HG03558 (cell line): Measurements from ENCODE around the gene KBTBD6.
A peak's percentile ranks its signal among the peaks of the same experiment; 100 is the strongest.
"Not testable (repeated sequence)": the region's sequence is repeated elsewhere in the genome, so short reads cannot be mapped to it uniquely, and the experiment has no call there.

Source experiments
- ATAC-seq: cut with Tn5 transposase; IDR thresholded peaks from one replicate; pipeline ENCODE4 v1.9.1; 2021; ENCODE audit warnings: moderate number of reproducible peaks; ENCODE audit not compliant: unreplicated experiment; ENCODE audit errors: extremely low read depth

The KBTBD6 gene, protein sequence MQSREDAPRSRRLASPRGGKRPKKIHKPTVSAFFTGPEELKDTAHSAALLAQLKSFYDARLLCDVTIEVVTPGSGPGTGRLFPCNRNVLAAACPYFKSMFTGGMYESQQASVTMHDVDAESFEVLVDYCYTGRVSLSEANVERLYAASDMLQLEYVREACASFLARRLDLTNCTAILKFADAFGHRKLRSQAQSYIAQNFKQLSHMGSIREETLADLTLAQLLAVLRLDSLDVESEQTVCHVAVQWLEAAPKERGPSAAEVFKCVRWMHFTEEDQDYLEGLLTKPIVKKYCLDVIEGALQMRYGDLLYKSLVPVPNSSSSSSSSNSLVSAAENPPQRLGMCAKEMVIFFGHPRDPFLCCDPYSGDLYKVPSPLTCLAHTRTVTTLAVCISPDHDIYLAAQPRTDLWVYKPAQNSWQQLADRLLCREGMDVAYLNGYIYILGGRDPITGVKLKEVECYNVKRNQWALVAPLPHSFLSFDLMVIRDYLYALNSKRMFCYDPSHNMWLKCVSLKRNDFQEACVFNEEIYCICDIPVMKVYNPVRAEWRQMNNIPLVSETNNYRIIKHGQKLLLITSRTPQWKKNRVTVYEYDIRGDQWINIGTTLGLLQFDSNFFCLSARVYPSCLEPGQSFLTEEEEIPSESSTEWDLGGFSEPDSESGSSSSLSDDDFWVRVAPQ

DNA sequence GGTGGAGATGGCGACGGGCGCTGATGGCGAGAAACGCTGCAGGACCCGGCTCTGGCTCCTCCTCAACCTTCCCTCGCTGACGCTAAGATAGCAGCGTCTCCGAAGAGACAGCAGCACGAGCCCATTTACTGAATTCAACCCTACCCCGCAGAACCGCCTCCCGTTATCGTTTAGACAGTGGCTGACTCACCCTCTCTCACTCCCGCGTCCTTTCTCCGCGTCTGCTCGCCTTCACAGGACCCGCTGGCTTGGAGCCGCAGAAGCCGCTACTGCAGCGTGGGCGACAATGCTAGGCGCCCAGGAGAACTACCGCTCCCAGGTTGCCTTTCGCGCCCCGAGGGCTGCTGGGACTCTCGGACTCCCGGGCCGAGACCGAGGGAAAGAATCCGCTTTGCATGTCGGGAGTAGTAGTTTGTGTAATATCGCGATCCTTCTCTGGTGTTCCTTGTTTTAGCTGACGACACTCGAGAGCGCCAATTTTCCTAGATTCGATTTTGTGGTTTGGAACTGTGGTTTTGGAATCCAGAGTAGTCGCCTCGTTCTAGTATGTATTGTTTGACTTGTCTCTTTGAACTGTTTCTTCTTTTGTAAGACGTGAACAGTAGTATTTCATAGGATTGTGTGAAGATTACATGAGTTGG is at the start of gene KBTBD6:
KBTBD6 (minus strand) TSS at position 291 of the 641 bp plus-strand sequence. CDS start 291 bp downstream, outside the sequence.
- ATAC-seq: peak; percentile 96

DNA sequence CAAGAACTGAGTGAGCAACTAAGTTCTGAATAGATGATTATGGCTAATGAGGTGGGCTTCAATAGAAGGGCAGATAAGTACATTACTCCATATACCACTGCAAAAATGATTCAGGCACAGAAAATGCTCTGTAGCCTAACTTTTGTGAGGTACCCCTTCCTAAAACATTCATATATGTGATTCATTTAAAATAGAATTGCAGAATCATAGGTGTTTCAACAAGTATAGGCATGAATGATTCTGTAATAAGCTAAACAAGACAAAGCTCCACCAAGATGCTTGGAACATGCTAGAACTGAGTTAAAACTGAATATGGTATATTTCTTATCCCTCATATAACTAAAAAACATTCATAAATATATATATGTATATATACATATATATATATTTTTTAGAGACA is 49.6 kb upstream of the KBTBD6 start:
- ATAC-seq: no peak

DNA sequence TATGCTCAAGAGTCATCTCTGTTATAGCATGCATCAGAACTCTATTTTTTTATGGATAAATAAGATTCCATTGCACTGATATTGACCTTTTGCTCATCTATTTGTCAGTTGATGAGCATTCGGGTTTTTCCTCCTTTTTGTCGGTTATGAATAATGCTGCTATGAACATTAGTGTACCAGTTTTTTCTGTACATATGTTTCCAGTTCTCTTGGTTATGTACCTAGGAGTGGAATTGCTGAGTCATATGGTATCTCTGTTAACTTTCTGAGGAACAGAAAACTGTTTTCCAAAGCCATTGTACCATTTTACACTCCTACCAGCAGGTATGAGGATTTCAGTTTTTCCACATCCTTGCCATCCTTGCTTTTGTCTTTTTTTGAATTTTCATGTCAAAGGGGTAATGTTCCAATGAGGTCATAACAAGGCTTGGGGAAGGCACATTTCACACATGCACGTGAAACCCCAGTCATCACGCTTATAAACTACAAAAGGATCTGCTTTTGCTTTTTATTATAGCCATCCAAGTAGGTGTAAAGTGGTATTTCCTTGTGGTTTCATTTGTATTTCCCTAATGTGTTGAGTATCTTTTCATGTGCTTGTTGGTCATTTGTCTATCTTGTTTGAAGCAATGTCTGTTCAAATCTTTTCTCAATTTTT is 47.1 kb upstream of the KBTBD6 start:
- ATAC-seq: no peak

DNA sequence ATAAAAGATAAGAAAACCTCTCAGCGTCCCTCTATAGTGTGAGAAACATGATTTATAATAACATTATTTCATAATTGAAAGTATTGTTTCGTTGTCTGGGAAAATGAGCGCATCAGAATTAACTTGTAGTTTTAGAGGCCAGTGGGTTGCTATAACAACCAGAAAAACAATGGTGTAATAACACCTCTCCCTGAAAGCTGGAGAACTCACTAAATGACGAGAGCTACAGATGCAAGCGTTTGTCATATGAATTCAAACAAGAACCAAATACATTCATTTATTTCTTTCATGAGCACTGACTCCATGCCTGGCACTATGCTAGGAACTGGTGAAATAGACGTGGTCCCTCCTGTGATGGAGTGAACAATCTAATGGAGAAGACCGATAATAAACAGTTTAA is 45.4 kb upstream of the KBTBD6 start:
- no peak for ATAC-seq

DNA sequence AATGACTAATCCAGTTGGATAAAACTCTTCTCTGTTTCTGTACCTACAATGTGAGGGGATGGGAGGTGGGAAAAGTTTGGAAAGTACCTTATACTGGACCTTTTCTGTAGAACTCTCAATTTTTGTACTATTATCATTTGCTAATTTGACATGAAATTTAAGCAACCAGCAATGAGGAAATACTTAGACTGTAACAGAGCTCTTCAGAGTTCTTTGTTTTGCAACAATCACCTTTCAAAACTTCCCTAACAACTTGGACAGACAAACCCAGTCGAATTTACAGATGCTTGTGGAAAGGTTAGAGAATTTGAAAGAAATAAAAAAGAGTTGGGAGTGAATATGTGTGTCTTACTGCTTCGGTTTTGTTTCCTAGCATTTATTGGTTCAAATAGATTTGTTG is 45.0 kb upstream of the KBTBD6 start:
- ATAC-seq: no peak

DNA sequence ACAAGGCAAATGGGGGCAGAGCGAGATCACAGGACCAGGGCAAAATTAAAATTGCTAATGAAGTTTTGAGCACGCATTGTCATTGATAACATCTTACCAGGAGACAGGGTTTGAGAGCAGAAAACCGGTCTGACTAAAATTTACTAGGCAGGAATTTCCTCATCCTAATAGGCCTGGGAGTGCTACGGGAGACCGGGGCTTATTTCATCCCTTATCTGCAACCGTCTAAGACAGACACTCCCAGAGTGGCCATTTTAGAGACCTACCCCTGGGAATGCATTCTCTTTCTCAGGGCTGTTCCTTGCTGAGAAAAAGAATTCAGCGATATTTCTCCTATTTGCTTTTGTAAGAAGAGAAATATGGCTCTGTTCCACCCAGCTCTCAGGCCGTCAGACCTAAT is 43.0 kb upstream of the KBTBD6 start:
- not testable (repeated sequence) for ATAC-seq

DNA sequence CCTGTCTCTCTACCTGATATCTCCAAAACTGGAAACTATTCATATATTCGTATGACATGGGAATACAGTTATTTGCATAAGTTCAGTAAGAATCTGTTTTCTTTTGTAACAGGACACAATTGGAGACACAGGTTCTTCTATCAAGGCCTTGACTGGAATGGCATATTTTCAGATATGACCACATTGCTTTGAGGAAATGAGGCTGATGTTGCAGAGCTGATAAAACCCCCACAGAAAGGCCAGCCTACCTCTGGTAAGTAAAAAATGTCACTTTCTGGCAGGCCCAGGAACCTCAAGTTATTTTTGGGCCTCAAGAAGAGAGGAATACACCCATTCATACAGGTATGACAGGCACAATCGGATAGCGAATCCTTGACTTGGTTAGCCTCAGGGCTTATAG is 29.5 kb upstream of the KBTBD6 start:
- ATAC-seq: no peak

DNA sequence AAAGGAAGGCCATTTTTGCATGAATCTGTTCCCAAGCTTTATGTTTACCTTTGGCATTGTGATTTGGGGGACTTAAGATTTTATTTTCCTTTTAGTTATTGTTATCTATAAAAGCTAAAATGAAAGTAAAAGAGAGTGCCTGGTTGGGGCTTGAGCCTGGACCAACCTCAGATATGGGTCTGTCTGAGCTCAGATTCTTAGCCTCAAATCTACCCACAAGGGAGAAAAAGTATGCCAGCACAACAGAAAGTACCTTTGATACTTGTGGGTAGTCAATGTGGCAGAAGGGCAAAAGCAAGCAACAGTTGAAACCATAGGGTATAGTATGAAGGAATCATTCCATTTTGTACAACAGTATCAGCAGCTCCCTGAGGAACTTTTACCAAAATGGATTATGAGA is 26.6 kb upstream of the KBTBD6 start:
- ATAC-seq: no peak

DNA sequence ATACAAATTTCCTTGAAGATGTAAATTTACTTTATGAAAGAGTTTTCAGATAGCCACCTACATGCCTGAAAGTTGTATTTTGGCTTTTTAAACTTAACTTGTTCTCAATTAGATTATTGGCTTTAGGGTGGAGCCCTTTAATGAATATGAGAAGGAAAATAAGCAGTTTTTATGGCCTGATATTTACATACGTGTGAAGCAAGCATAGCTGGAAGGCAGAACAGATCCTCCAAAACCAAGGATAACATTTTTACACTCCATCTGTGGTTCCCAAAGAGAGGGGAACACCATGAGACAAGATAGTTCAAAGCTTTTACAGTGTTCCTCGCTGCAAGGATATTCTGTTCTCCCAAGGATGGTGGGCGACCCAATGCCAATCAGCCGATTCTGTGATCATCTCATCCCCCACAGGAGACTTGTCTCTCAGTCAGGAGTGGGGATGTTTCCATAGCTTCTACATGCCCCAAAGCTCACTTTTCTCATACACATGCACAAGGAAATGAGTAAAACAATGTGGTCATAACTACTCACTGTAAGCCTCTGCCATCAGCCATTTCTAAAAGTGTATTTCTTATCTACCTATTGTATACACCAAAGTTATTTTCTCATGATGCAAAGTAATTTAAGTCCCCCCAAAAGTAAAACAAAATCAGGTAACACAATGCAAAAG is 24.6 kb upstream of the KBTBD6 start:
- no peak for ATAC-seq

DNA sequence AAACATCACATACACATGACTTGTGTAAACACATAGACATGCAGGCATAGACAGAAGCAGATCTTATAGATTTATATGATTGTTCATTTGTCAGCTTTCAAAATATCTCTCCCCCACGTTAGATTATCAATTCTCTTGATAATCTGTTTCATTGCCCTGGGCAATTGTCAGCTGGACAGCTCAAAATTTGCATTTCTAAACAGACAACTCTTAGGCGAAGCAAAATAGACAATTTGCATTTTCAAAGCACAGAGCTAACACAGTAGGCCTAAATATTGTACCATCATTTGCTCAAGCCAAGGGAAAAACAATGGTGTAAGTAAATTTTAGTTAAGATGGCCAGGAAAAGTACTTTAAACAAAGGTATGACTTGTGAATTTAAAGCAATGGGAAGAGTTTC is 24.0 kb upstream of the KBTBD6 start:
- ATAC-seq: no peak

DNA sequence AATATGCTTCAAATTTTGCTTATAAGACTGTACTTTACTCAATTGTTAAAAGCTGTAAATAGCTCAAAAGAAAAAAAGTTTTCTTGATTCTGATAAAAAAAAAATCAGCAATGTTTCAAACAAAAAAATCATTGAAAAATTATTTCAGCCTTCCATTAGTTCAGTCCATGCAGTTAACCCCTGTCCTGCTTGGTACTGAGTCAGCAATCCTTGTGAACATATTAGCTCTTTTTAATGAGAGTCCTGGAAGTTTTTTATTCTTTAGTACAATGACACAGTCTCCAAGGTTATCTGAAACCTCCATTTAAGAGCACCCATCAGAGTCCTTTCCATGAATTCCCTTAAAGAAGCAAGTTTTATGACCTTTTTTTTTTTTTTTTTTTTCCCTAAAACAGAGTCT is 21.4 kb upstream of the KBTBD6 start:
- ATAC-seq: no peak

DNA sequence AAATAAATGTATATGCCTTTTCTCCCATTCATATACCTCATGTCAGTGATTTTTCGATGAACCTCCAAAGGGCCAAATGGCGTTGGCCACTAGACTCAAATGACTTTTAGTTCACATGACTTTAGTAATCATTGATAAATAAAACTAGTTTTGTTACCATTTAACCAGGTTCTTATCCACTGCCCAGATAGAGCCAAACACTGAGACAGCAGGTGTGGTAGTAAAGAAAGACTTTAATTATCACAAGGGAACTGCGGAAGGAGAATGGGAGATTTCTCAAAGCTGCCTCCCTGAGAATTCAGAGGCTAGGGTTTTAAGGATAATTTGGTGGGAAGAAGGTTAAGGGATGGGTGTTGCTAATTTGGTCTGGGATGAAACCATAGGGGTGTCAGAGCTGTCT is 19.4 kb upstream of the KBTBD6 start:
- ATAC-seq: no peak

DNA sequence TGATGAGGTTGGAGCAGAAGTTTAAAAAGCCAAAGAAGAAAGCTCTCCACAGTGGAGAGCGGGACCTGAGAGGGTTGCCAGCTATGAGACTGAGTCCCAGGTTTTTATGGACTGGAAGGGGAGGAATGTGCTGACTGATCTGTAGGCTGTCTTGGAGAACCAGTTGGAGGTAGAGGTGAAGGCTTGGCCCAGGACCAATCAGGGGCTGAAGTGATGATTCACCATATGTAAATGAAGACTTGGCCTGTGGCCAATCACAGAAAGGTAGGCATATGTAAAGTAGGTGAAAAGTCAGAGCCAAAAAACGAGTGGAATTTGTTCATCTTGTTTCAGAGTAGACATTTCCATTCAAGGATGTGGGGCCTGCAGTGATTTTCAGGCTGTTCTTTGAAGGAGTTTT is 17.5 kb upstream of the KBTBD6 start:
- ATAC-seq: no peak

DNA sequence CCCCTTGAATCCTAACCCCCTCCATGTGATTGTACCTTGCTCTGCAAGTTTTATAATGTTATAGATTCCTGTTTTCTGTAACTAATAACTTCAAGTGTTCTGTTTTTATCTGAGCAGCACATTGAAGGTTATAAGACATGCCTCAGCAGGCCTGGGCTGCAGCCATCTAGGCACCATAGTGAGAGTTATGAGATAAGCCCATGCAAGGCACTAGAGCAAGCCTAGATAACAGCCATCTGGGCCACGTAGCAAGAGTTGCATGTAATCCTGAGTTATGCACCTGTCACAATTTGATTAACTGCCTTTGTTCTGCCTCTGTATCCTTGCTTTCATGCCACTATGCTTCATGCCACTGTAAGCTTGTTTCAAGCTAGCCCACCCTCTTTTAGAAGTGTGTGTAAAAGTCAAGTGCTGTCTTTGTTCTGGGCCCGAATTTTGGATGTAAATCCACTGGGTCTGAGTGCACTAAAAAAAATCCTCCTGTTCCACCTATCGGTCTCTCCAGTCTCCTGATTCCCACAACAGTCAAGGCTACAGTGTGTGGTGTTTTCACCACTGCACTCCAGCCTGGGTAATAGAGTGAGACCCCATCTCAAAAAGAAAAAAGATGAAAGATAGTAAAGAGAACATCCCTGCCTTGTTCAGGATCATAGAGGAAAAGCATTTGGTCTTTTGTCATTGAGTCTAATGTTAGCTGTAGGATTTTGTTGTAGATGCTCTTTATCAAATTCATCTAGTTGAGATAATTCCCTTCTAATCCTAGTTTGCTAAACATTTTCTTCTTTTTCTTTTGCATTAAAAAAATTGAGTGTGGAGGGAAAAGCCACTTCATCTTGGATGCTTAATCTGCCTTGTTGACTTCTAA is 16.0 kb upstream of the KBTBD6 start:
- no peak for ATAC-seq

DNA sequence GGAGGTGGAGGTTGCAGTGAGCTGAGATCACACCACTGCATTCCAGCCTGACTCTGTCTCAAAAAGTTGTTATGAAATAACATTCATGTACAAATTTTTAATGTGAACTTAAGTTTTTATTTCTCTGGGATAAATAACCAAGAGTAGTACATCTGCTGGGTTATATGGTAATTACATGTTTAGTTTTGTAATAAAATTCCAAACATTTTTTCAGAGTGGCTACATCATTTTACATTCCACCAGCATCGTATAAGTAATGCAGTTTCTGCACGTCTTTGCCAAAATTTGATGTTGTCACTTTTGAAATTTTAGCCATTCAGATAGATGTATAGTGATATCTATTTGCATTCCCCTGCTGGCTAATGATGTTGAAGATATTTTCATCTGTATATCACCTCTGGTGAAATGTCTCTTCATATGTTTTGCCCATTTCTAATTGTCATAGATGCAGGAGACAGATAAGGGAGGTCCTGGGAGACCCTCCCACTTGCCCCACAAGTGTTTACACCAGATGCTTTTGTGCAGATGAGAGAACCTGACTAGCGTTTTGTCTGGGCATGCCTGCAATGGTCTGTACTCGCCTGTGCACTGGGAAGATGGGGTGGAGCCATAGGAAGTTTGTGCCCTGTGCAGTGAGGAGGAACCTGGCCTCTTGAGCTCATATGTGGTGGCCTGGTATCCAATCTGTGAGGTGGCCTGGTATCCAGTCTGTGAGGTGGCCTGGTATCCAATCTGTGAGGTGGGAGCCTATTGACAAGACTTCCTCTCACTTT is 12.7 kb upstream of the KBTBD6 start:
- no peak for ATAC-seq

DNA sequence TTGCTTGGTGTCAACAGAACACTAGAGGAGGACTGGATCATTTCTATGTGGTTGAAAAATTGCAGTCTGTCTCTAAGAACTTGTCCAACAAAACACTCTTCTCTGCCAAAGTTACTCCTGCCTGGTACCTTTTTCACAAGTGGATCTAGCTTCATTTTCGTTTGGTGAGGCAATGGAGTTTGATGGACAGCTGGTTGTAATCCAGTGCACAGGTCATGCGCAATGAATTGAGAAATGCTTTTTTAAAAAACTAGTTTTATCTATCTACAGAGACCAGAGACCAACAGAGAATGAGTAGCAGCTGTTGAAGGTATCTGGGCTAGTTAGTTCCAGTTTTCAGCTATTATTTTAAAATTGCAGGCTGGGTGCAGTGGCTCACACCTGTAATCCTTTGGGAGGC is 12.0 kb upstream of the KBTBD6 start:
- ATAC-seq: no peak

DNA sequence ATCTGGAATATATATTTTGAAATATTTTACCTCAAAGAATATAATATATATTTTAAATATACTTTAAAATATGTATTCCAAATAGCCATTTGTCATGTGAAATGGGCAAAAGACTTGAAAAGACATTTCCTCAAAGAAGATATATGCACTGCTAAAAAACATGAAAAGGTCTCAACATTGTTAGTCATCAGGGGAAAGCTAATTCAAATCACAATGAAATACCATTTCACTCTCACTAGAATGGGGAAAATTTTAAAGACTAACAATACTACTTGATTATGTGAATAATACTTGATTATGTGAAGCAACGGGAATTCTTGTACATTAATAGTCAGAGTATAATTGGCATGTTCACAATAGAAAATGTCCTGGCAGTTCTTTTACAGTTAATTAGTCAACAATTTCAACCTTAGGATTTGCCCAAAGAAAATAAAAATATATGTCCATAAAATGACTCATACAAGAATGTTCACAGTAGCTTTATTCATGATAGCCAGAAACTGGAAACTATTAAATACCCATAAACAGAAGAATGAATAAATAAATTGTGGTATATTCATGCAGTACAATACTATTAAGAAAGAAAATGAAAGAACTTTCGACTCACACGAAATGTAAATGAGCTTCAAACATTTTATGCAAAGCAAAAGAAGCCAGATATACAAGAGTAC is 6.8 kb upstream of the KBTBD6 start:
- ATAC-seq: no peak

DNA sequence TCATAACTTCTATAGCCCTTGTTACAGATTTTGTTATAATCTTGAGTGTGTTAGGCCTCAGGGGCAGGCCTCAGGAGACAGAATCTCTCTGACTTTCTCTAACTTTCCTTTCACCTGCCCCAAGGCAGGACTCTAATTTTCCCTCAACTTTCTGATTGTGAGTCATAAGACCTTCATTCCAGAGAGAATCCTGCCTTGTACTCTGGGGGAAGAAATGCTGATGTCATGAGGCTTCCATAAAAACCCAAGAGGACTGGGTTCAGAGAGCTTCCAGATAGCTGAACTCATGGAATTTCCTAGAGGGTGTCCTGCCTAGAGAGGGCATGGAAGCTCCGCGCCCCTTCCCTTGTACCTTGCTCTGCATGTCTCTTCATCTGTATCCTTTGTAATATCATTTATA is 5.3 kb upstream of the KBTBD6 start:
- no peak for ATAC-seq
